Measurements from ENCODE around the gene DDX24.
A peak's percentile ranks its signal among the peaks of the same experiment; 100 is the strongest.
"Not testable (repeated sequence)": the region's sequence is repeated elsewhere in the genome, so short reads cannot be mapped to it uniquely, and the experiment has no call there.

Gene DDX24

DNA sequence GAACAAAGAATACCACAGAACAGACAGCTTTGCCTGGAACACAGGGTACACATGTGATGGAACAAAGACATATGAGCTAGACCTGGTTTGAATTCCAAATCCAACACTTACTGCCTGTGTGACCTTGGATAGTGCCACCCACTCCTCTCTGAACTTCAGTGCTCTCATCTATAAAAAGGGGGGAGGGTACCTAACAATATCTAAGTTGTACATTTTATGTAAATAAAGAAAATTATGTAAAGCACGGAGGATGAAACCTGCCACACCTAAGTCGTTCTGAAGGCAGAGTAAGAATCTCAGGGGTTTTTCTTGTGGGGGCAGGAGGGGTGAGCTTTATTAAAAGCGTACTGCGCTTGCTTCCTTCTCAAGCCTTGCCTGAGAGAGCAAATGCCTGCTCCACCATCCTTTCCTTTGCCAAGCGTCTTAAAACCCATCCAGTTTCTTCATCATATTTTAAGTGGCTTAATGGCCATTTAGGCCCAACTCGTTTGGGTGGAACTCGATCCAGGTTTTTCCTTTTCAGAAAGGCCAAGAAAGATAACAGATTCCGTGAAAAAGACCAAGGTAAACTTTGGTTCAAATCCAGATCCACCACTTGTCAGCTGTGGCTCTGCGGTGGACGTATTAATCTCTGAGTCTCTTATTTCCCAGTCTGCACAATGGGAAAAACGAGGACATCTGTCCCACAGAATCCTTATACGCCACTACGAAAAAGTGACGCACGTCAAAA lies 946 bp downstream of the DDX24 start:
- DNase-seq: peak in 2 of 6 experiments; percentile 31 to 58

DNA sequence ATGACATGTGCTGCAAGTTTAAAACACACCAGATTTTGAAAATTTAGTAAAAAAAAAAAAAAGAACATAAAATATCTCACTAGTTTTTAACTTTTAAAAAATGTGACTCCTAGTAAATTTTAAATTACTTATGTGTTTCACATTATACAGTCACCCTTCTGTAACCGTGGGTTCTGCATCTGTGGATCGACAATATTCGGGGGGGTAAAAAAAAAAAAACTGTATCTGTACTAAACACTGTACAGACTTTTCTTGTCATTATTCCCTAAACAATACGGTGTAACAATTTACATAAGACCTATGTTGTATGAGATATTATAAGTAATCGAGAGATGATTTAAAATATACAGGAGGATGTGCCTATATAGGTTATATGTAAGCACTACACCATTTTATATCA lies 3.2 kb downstream of the DDX24 start:
- DNase-seq: no peak

- no peak for DNase-seq
Measured at GRCh38 chr14:94077111-94077821, 3.7 kb downstream of the DDX24 start.

- no peak for DNase-seq
Measured at GRCh38 chr14:94075008-94075407, 6.0 kb downstream of the DDX24 start.

GRCh38 chr14:94074534-94074933 lies 6.5 kb downstream of the DDX24 start:
- no peak for DNase-seq

GRCh38 chr14:94072076-94072475 lies 8.9 kb downstream of the DDX24 start:
- not testable (repeated sequence) for DNase-seq

- no peak for DNase-seq
Measured at GRCh38 chr14:94066089-94066676, 14.8 kb downstream of the DDX24 start.

DNA sequence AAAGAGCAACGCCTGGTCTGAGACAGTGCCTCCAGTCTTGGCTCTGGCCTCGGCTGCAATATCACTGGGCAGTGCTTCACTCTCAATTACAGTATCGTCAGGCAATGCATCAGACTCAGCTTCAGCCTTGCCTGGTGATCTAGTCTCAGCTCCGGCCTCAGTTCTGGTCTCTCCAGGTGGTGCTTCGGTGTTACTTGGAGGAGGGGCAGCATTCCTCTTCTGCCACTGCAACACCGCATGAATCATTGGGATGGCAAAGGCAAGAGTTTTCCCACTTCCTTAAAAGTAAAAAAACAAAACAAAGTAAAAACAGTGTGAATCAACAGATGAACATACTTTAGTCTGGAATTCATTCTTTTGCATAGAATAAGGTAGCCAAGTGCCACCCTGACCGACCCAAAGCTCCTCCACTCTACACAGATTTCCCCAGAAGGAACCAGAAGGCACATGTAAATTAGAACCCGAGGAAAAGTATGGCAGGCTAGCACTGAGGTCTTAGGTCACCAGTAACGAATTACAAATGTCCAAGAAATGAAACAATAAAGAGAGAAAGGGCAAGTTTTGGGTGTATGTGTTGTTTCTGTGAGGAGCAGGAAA lies 18.6 kb downstream of the DDX24 start:
- no peak for DNase-seq

DNA sequence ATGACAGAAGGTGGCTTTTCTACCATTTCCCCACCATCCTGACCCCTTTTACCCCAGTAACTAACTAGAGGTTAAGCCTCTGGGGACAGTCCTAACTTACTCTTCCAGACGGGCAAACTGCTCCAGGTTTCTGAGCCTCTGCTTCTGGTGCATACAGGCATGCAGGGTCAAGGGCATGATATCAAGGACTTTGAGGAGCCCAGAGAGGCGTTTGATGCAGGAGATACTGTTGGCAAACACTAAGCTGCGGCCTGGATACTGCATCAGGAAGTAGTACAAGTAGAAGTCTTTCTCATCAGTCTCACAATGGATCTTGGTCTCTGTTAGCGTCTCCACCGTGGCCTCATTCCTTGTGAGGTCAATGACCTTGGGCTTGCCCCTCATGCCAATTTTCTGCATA lies 21.0 kb downstream of the DDX24 start:
- no peak for DNase-seq

GRCh38 chr14:94058674-94059138 lies 22.3 kb downstream of the DDX24 start:
- no peak for DNase-seq

DNA sequence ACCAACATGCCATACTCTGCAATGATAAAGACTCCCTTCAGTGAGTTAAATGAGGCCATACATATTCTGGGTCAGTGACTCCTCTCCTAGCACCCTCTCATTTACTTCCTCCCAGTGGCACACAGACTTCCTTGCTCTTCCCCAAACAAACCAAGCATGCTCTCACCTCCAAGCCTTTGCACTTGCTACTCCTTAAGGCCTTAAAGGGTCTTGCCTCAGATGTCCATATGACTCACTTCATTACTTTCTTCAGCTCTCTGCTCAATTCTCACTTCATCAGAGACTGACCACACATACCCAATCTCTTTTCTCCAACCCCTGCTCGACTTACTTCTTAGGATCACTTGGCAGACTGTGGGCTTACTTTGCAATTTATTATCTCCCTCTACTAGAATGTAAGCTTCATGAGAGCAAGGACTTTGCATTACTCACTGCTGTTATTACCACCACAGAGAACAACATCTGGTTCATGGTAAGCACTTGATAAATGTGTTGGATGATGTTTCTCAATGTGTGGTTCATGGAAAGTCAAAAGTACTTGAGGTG lies 22.8 kb downstream of the DDX24 start:
- no peak for DNase-seq

DNA sequence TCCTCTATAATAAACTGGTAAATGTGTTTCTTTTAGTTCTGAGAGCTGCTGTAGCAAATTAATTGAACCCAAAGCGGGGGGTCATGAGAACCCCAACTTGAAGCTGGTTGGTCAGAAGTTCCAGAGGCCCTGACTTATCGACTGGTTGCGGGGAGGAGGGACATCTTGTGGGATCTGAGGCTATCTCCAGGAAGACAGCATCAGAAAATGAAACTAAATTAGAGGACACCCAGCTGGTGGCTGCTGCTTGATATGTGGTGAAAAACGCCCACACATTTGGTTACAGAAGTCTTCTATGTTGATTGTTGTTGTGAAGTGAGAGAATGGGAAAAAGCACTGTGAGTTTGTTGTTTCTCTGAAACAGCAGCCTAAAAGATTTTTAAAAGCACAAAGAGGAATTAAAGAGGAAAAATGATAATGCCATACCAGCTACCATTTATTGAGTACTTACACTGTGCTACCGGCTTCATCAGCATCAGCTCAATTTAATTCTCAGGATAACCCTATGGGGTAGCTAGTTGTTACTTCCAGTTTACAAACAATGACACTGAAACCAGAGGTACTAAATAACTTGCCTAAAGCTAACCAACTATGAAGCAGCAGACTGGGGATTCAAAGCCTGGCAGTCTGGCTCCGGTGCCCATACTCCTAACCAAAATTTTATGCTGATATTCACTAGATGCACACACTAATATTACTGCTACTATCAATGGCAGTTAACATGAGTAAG lies 24.3 kb downstream of the DDX24 start:
- no peak for DNase-seq

DNA sequence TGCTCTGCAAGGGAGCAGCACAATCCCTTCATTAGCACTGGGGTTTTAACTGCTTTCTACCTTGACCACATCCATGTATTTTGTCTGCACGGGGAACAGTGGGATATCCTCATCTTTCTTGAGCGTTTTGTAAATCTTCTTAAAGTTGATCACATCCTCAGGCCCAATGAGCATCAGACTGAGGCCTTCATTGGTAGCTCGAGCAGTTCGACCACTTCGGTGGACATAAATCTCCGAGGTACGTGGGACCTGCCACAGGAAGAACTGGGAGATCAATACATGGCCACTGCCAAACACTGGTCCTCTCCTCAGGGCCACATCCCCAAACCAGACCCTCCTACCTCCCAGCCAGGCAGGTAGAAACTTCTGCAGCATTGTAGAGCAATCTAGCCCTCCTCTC lies 26.1 kb downstream of the DDX24 start:
- no peak for DNase-seq

DNA sequence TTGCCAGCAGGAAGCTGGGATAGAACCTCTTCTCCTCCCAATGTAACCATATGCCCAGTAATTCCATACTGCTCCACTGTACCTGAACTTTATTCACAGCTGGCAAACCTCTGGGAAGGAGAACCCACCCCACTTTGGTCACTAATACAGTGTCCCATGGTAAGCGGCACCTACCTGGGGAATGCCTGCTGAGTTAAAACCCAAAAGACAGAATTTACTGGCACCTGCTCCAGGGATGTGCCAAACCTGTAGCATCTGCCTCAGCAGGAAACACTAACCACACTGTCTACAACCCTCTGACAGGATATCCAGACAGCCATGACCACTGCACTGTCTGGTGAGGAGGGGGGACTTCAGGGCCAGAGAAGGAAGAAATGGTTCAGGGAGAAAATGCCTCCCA lies 26.6 kb downstream of the DDX24 start:
- DNase-seq: no peak

GRCh38 chr14:94052662-94053061 lies 28.3 kb downstream of the DDX24 start:
- DNase-seq: no peak

DNA sequence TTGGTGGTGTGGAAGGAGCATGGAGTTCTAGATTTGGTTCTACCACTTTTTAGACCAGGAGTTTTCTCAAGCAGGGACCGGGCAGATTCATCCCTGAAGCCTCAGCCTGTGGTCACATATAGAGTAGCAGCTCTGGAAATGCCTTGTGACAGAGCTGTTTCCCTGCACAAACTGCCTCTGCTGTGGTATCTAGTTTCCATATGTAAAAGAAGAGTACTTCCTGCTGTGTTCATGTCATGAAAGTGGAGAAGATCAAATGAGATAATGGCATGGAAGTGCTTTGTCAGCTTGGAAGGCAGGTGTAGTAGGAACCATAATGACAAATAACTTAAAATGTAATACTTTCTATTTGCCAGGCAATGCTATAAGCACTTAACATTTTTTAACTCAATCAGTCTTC lies 28.8 kb downstream of the DDX24 start:
- DNase-seq: no peak

GRCh38 chr14:94051779-94052178 lies 29.2 kb downstream of the DDX24 start:
- DNase-seq: no peak

GRCh38 chr14:94051115-94051514 lies 29.9 kb downstream of the DDX24 start:
- DNase-seq: no peak

GRCh38 chr14:94050231-94050880 lies 30.6 kb downstream of the DDX24 start:
- DNase-seq: no peak

- no peak for DNase-seq
Measured at GRCh38 chr14:94049625-94050023, 31.4 kb downstream of the DDX24 start.

DNA sequence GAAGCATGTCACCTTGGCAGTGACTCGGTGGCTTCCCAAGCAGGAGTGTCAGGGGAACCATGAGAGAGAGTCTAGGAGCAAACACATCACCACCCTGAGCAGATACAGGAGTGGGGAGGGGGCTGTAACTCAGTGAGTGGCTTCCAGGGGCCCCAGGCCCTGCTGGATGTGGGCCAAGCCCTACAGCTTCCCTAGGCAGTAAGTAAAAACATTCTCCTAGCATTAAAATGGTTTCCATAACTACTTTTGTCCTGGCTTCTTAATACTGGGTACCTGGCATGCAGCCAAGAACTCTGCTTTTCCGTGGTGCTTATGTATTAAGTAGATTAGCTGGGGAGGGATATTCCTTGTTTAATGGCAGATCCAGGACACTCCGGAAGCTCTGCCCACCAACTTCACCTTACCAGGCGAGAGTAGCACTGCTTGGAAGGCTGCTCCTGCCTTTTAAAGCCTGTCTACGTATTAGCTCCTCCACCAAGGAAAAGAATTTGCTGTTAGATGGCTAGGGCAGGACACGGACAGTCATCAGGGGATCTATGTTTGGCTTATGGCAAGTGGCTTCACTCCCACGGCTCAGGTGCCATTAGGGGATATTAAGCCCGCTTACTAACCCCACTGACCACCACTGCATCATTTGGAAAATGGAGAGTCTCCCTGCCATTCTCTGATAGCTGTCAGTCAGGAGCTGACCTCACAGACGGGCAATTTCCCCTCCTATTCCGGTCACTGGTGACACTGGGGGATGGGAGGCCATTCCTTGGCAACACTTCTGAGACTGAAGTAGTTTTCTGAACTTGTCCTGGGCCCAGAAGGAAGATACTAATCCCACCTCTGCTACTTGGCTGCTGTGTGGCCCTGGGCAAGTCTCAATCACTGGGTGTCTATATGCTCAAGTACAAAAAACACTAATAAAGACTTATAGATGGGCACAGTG lies 32.0 kb downstream of the DDX24 start:
- no peak for DNase-seq
